ENCODE results near the gene SUN3. TPM values are rescaled to one million over a fixed set of nuclear protein-coding genes. Genes with fewer than 3 reads are reported as not detected.
A peak's percentile ranks its signal among the peaks of the same experiment; 100 is the strongest.
"Not testable (repeated sequence)": the region's sequence is repeated elsewhere in the genome, so short reads cannot be mapped to it uniquely, and the experiment has no call there.

SUN3 gene
- total and polyA plus RNA-seq, 7 donors = 0.16 TPM; not detected in 6

- Histone ChIP-seq H3K36me3 (no peaks in the 10 kb centered on the region), H3K9me3 (no peaks in the 10 kb centered on the region), H3K27ac (no peak overlapping the region), H3K4me3 (no peak overlapping the region), H3K27me3 (no peaks in the 10 kb centered on the region), H3K4me1 (no peaks in the 10 kb centered on the region)
- 56 to 60% methylated on average over 2 of the region's 2 CpGs for WGBS, 2 donors
- intact Hi-C loops (cut with DNase I) = no loop called here
- TF ChIP-seq POLR2A (IDR thresholded peaks at IDR 0.05) (no peak), POLR2AphosphoS5 (IDR thresholded peaks at IDR 0.05) (no peak), CTCF (IDR thresholded peaks at IDR 0.05) (no peak), EP300 (IDR thresholded peaks at IDR 0.05) (no peak)
- no peak for DNase-seq
Measured at GRCh38 chr7:48004032-48004431, 24.9 kb downstream of the SUN3 start.

- DNase-seq; H3K27ac ChIP-seq; H3K27me3 ChIP-seq; H3K4me1 ChIP-seq; H3K36me3 ChIP-seq; H3K9me3 ChIP-seq; H3K4me3 ChIP-seq; intact Hi-C loops (cut with DNase I): not testable (repeated sequence)
- 94% methylated on average over 13 of the region's 13 CpGs for WGBS, 2 donors
Measured at GRCh38 chr7:48000164-48000563, 28.7 kb downstream of the SUN3 start.

GRCh38 chr7:47999413-47999812, 29.5 kb downstream of the SUN3 start:
- Histone ChIP-seq H3K9me3 (no peaks in the 10 kb centered on the region), H3K36me3 (no peaks in the 10 kb centered on the region), H3K4me3 (no peak overlapping the region), H3K27me3 (no peaks in the 10 kb centered on the region), H3K4me1 (no peaks in the 10 kb centered on the region), H3K27ac (no peak overlapping the region)
- TF ChIP-seq POLR2AphosphoS5 (IDR thresholded peaks at IDR 0.05) = no peak
- TF ChIP-seq EP300 (IDR thresholded peaks at IDR 0.05) = no peak
- no peak for TF ChIP-seq POLR2A (IDR thresholded peaks at IDR 0.05)
- TF ChIP-seq CTCF (IDR thresholded peaks at IDR 0.05) = no peak
- WGBS, 2 donors = 96% methylated on average over 12 of the region's 12 CpGs
- intact Hi-C loops (cut with DNase I) = no loop called here
- no peak for DNase-seq

GRCh38 chr7:47992446-47992845, 36.5 kb downstream of the SUN3 start:
- WGBS, 2 donors = 51 to 64% methylated on average over 3 of the region's 3 CpGs
- intact Hi-C loops (cut with DNase I) = loop anchor here (1.0 kb wide), 1 partner anchor 118 kb away; no protein-coding TSS in a partner anchor
- no peaks in the 10 kb centered on the region for H3K27me3 ChIP-seq
- H3K4me1 ChIP-seq = peaks cover 0 to 12% (median 5%) of the 10 kb centered on the region in 4 donors
- TF ChIP-seq CTCF (IDR thresholded peaks at IDR 0.05) (no peak), POLR2A (IDR thresholded peaks at IDR 0.05) (no peak), POLR2AphosphoS5 (IDR thresholded peaks at IDR 0.05) (no peak), EP300 (IDR thresholded peaks at IDR 0.05) (no peak)
- H3K27ac ChIP-seq = peak overlapping the region; percentile 25 to 72 (median 56)
- no peak for DNase-seq
- H3K36me3 ChIP-seq = no peaks in the 10 kb centered on the region
- no peaks in the 10 kb centered on the region for H3K9me3 ChIP-seq
- peak overlapping the region in 2 of 4 donors; percentile 56 to 57 for H3K4me3 ChIP-seq

GRCh38 chr7:47991741-47992311, 37.1 kb downstream of the SUN3 start:
- intact Hi-C loops (cut with DNase I) = loop anchor here (1.0 kb wide), 1 partner anchor 118 kb away; no protein-coding TSS in a partner anchor
- peak; percentile 91 for DNase-seq
- Histone ChIP-seq H3K9me3 (no peaks in the 10 kb centered on the region), H3K27me3 (no peaks in the 10 kb centered on the region), H3K4me3 (peak overlapping the region; percentile 23 to 57 (median 52)), H3K4me1 (peaks cover 0 to 12% (median 5%) of the 10 kb centered on the region in 4 donors), H3K36me3 (no peaks in the 10 kb centered on the region), H3K27ac (peak overlapping the region; percentile 25 to 72 (median 56))
- TF ChIP-seq POLR2A (IDR thresholded peaks at IDR 0.05) (no peak), EP300 (IDR thresholded peaks at IDR 0.05) (no peak), CTCF (IDR thresholded peaks at IDR 0.05) (peak in 3 of 4 experiments; percentile 33 to 65 (median 49)), POLR2AphosphoS5 (IDR thresholded peaks at IDR 0.05) (no peak)
- WGBS, 2 donors = 2 to 3% methylated on average over 26 of the region's 26 CpGs
